Glutamatergic neuron (in vitro differentiated cells): ENCODE measurements around the gene ASIC3. TPM values are rescaled to one million over a fixed set of nuclear protein-coding genes. Genes with fewer than 3 reads are reported as not detected.

Experiments used
- DNase-seq: peaks from one replicate; pipeline ENCODE4 v3.0.0; 2022
- H3K27ac Mint-ChIP-seq: one replicate; pipeline ENCODE4 v1.8.0; 2020; ENCODE audit warnings: mild to moderate bottlenecking, mixed read lengths, inconsistent platforms; ENCODE audit not compliant: unreplicated experiment
- H3K27me3 Mint-ChIP-seq: one replicate; pipeline ENCODE4 v1.8.0; 2020; ENCODE audit warnings: mild to moderate bottlenecking, moderate library complexity, mixed read lengths, inconsistent platforms; ENCODE audit not compliant: unreplicated experiment
- H3K36me3 Mint-ChIP-seq: one replicate; pipeline ENCODE4 v1.8.0; 2020; ENCODE audit warnings: mild to moderate bottlenecking, mixed read lengths, inconsistent platforms; ENCODE audit not compliant: unreplicated experiment
- H3K4me1 Mint-ChIP-seq: one replicate; pipeline ENCODE4 v1.8.0; 2020; ENCODE audit warnings: mild to moderate bottlenecking, low read depth, mixed read lengths, inconsistent platforms; ENCODE audit not compliant: unreplicated experiment
- H3K4me3 Mint-ChIP-seq: one replicate; pipeline ENCODE4 v1.8.0; 2020; ENCODE audit warnings: mild to moderate bottlenecking, mixed read lengths, inconsistent platforms; ENCODE audit not compliant: unreplicated experiment
- H3K9me3 Mint-ChIP-seq: one replicate; pipeline ENCODE4 v1.8.0; 2020; ENCODE audit warnings: mild to moderate bottlenecking, moderate library complexity, mixed read lengths, inconsistent platforms; ENCODE audit not compliant: unreplicated experiment
- CTCF ChIP-seq: fragments of 200-600 bp; sonication (generic); IDR thresholded peaks from one replicate; pipeline ENCODE4 v1.5.0; 2021; ENCODE audit not compliant: partially characterized antibody, unreplicated experiment
- total RNA-seq: library from RNA; stranded (reverse); fragmentation: NEBNext Ultra II Directional; extraction: Animal tissue kit (Norgen Biotek cat#: 25700); gene quantifications from one replicate; pipeline ENCODE4 v1.2.1, GENCODE V29; 2021; ENCODE audit not compliant: unreplicated experiment

The ASIC3 gene
- total RNA-seq, 1 donor from 2014 or later: 10.8 TPM

- H3K4me1 Mint-ChIP-seq: peaks cover 21% of the 10 kb centered on the region
- peak overlapping the region; percentile 85 for H3K4me3 Mint-ChIP-seq
- H3K27me3 Mint-ChIP-seq: peaks cover 10% of the 10 kb centered on the region
- H3K9me3 Mint-ChIP-seq: peaks cover 9% of the 10 kb centered on the region
- peak; percentile 60 for DNase-seq
- peak overlapping the region; percentile 87 for H3K27ac Mint-ChIP-seq
- TF ChIP-seq CTCF: no peak
- no peaks in the 10 kb centered on the region for H3K36me3 Mint-ChIP-seq
These were observed 31.8 kb downstream of the ASIC3 start for GRCh38 chr7:151080067-151080521.

- H3K9me3 Mint-ChIP-seq: peaks cover 15% of the 10 kb centered on the region
- peaks cover 25% of the 10 kb centered on the region for H3K4me1 Mint-ChIP-seq
- DNase-seq: peak; percentile 90
- H3K36me3 Mint-ChIP-seq: no peaks in the 10 kb centered on the region
- no peak for TF ChIP-seq CTCF
- H3K4me3 Mint-ChIP-seq: peak within 1 kb of the TSS; percentile 92
- peak within 1 kb of the TSS; percentile 87 for H3K27ac Mint-ChIP-seq
- H3K27me3 Mint-ChIP-seq: peaks cover 16% of the 10 kb centered on the region
These were observed 32.3 kb downstream of the ASIC3 start, which contains the start of gene FASTK for GRCh38 chr7:151080522-151081169. Gene FASTK, minus strand, starts transcription at chr7:151080809. Its CDS starts 43 bp downstream, at chr7:151080766.

GRCh38 chr7:151081170-151082101 lies 33.1 kb downstream of the ASIC3 start:
- no peak for TF ChIP-seq CTCF
- Mint-ChIP-seq H3K27ac (peak overlapping the region; percentile 82), H3K36me3 (no peaks in the 10 kb centered on the region), H3K9me3 (peaks cover 18% of the 10 kb centered on the region), H3K27me3 (peaks cover 20% of the 10 kb centered on the region), H3K4me1 (peaks cover 22% of the 10 kb centered on the region), H3K4me3 (peak overlapping the region; percentile 92)
- DNase-seq: peak; percentile 57

- Mint-ChIP-seq H3K27me3 (peaks cover 21% of the 10 kb centered on the region), H3K4me1 (peaks cover 22% of the 10 kb centered on the region), H3K4me3 (peak overlapping the region; percentile 92), H3K27ac (peak overlapping the region; percentile 84), H3K9me3 (peaks cover 20% of the 10 kb centered on the region), H3K36me3 (no peaks in the 10 kb centered on the region)
- TF ChIP-seq CTCF: no peak
- no peak for DNase-seq
These were observed 34.1 kb downstream of the ASIC3 start for GRCh38 chr7:151082141-151083070.
